ENCODE measurements around the gene ZPBP2.
"Not testable (repeated sequence)": the region's sequence is repeated elsewhere in the genome, so short reads cannot be mapped to it uniquely, and the experiment has no call there.

Gene ZPBP2

GRCh38 chr17:39854909-39855308, 13.1 kb upstream of the ZPBP2 start:
- in situ Hi-C loops (cut with HindIII; ENCODE audit: low sequenced_read_pairs), result no loop called here

- in situ Hi-C loops (cut with HindIII; ENCODE audit: low sequenced_read_pairs), result not testable (repeated sequence)
Measured at GRCh38 chr17:39855911-39856649, 11.9 kb upstream of the ZPBP2 start.

DNA sequence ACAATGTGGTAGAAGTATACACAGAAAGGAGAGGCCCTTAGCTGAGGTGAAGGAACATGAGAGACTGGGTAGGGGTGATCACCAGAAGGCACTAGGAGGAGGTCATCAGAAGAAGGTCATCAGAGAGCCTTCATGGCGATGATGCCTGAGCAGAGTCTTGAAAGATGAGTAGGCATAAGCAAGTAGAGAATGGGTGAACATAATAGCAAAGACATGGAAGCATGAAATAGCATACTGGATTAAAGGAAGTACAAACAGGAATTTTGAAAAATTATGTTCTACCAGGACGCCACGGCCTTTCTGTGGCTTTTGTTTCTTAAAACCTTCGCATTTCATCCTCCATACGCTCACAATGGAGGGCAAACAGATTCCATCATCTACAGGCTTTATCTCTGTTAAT, 6.8 kb upstream of the ZPBP2 start:
- in situ Hi-C loops (cut with HindIII; ENCODE audit: low sequenced_read_pairs), result no loop called here

DNA sequence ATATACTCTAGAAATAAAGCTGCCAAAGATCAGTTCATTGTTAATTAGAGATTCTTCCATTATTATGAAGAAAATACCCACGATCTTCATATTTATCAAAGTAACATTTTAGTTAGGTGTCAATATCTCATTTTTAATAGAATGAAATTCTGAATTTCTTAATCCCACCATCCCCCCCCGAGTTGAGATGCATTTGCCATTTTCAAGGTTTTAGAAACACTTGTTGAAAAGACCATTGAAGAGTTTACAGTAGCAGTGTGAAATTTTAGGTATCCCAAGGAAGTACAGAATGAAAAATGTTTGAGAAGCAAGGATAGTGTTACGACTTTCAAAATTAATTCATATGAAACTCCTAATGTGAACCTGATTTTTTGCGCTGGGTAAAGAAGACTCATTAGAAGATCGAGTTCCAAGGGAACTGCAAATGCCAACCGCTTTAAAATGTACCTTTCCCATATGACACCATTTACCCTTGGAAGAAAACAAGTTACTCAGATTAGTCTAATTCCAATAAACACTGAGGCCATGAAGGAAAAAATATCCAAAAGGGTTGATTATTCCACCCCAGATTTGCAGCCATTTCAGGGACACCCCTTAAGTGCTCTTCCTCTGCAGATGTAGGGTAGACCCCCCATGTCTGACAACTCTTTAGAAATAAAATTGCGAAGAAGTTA, 4.6 kb upstream of the ZPBP2 start:
- in situ Hi-C loops (cut with HindIII; ENCODE audit: low sequenced_read_pairs), result no loop called here

DNA sequence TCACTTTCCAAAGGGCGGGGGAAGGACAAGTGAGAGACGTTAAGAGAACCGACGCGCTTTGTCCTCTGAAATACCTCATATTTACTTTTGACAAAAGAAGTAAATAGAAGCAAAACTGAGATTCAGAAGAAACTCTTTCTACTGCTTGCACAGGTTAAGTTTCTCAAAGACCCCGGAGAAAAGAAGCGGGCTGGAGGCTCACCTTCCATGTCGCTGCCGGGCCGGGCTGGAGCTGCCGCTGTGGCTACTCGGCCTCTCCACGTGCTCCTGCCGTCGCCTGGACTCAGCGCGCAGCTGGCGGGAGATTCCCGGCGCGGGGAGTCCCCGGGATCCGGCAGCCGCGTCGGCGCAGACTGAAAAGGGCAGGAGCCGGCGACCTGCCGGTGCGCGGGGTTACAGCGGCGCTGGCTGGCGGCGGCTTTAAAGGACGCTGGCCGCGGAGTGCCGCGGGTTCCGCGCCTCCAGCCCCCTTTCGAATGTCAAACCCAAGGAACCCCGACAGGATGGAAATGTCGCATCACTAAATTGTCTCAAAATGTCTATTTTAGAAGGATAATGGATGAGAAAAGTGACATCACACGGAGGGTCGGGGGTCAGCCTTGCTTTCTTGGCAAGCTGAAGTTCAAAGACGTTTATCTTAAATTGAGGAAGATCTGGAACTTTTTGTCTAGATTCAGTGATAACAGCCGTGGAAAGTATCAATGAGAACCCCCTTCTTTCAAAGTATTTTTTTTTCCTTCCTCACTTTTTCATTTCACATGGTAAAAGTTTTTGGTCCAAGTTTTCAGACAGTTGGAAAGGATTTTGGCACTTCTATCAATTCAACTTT, 3.9 kb upstream of the ZPBP2 start, which contains the start of gene IKZF3:
TSS of gene IKZF3 (minus strand) at position 395 of the 829 bp plus-strand sequence. CDS start at position 209, 186 bp downstream.
- in situ Hi-C loops (cut with HindIII; ENCODE audit: low sequenced_read_pairs), result no loop called here

DNA sequence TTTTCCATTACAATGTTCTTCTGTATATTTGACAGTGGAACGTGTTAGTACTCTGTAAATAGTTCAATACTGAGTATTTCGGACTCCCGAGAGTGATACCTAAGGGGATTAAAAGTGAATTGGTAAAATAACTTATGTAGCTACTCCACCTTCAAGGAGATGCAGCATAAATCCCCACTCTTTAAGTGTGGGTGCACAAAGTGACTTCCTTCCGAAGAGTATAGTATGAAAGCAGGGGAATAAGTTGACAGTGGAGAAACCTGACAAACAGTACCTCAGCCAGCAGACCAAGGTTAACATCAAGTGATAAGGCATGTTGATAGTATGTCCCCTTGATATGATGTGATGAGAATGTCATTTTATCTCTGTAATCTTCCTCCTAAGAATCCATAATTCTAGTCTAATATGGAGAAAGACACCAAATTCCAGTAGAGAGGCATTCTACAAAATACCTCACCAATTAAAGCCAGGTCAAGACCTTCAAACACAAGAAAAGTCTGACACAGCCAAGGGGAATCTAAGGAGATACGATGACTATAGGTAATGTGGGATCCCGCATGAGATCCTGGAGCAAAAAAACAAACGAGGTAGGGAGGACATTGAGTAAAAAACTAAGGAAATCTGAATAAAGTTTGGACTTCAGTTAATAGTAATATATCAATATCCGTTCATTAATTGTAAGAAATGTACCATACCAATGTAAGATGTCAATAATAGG, 1.8 kb upstream of the ZPBP2 start:
- in situ Hi-C loops (cut with HindIII; ENCODE audit: low sequenced_read_pairs), result no loop called here

DNA sequence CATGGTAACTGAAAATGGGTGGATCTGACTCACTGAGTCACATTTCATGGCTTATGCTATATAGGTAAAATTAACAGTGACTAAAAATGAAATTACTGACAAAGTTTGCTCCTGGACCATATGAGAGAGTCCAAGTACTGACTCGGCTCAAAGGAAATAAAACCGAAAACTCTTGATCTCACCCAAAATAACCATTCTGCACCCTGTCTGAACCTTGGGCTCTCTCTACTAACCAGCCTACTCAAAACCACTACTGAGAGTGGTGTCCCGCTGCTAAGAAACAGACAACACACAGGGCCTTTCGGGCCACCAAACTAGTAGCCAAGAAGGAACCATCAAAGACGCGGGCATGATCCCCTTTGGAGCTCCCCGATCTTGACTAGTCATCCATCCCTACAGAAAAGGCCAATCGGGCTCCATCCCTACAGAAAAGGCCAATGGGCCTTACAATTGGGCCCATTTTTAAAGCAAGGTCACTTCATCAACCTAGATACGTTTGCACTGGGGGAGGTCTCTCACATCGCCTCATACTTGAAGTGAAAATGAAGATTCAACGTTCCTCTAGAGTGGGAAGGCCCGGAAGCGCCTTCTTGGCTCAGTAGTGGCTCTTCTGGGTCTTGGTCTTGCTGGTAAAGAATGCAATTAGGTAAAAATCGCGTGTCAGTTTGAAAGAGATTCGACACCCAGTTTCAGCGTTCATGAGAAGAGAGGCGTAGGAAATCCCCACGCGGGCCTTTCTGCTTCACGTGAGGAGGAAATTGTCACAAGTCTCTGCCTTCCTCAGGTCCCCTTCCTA, 720 bp upstream of the ZPBP2 start:
- in situ Hi-C loops (cut with HindIII; ENCODE audit: low sequenced_read_pairs), result no loop called here

DNA sequence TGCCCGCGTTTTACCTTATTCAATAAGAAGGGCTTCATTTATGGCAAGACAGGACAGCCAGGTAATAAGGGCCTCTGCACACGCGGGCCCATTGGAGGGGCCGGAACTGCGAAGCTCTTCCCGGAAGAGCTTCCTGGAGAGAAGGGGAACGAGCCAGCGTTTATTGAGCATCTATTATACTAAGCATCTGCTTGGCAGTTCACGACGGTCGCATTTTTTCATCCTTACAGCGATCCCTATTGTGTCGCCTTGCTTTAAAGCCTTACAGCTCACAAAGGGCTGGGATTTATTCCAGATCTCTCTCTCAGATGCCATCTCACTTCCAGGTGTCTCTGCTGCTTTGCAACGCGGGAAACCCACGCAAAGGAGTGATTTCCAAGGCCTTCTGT, 546 bp downstream of the ZPBP2 start:
- in situ Hi-C loops (cut with HindIII; ENCODE audit: low sequenced_read_pairs), result no loop called here

GRCh38 chr17:39870776-39871175, 2.8 kb downstream of the ZPBP2 start:
- in situ Hi-C loops (cut with HindIII; ENCODE audit: low sequenced_read_pairs), result no loop called here

DNA sequence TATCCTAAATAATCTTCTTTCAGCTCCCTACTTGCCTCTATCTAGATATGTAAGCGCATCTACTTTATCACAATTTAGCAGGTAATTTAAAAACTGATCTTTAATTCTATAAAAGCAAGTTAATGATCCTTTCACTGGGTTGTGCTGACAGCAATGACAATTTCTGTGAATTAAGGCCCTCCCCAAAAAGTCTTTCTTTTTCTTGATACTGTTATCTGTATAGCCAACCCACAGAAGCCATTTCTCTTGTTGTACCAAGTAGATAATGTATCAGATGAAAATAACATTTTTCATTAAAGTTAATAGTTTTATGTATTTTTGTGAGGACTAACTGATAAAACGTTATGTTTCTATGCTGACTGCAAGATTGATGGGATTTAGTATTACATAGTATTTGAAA, 3.8 kb downstream of the ZPBP2 start:
- in situ Hi-C loops (cut with HindIII; ENCODE audit: low sequenced_read_pairs), result no loop called here

GRCh38 chr17:39872751-39873150, 4.7 kb downstream of the ZPBP2 start:
- in situ Hi-C loops (cut with HindIII; ENCODE audit: low sequenced_read_pairs), result no loop called here

DNA sequence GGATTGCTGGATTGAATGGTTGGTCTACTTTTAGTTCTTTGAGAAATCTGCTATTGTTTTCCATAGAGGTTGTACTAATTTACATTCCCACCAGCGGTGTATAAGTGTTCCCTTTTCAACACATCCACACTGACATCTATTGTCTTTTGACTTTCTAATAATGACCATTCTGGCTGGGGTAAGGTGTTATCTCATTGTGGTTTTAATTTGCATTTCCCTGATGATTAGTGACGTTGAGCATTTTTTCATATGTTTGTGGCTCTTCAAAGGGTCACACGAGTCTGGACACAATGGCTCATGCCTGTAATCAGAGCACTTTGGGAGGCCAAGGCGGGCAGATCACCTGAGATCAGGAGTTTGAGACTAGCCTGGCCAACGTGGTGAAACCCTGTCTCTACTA, 18.1 kb downstream of the ZPBP2 start:
- in situ Hi-C loops (cut with HindIII; ENCODE audit: low sequenced_read_pairs), result not testable (repeated sequence)

DNA sequence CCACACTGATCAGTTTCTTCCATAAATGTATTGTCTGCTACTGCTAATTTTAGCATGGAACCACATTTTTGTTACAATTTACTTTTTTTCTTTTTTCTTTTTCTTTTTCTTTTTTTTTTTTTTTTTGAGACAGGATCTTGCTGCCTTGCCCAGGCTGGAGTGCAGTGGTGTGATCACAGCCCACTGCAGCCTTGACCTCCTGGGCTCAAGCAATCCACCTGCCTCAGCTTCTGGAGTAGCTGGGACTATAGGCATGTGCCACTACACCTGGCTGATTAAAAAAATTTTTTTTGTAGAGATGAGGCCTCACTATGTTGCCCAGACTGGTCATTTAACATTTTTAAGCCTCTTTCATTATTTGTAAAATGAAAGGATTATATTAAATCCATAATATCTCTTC, 19.1 kb downstream of the ZPBP2 start:
- in situ Hi-C loops (cut with HindIII; ENCODE audit: low sequenced_read_pairs), result no loop called here

DNA sequence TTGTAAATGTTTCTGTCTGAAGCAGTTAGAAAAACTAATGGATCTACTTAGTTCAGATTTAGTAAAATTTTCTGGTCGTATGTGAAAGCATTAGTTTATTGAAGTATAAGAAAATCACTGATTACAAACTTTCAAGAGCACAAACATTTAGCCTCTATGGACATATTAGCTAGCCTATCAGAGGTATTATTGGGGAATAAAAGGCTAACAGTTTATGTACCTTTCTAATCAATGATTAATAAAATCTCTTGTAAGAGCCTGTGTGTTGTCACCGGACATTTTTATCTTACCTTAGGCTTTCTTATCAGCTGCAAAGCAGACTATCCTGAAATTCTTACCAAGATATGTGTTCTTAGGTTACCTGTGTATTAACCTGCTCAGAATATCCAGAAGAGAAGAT, 21.2 kb downstream of the ZPBP2 start:
- in situ Hi-C loops (cut with HindIII; ENCODE audit: low sequenced_read_pairs), result no loop called here

DNA sequence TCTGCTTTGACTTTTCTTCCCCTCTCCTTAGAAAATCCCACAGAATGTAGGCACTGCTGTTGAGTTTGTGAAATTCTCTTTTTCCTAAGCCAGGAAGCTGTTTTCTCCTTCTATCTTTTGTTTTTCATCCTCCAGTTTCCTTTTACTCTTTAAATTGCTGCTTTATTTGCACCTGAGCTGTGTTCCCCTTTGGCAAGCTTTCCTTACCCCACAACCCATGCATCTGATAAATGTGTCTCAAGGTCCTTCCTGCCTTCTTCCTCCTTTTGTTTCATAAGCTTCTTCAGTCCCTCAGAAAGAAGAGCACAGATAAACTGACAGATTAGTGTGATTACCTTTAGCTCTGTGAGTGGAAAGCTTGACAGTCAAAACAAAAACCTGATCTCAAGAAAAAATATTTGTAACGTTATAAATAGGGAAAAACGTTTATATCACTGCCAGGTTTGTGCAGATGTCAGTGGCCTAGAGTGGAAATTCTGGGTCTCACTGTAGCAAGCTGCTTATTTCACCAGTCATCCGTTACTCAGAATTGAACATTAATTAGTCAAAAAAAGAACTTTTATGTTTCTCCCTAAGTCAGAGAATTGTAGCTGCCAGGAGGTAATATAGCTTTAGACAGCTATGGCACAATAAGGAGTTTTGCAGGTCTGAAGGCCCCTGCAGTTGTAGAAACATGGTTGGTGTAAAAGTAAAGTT, 26.8 kb downstream of the ZPBP2 start:
- in situ Hi-C loops (cut with HindIII; ENCODE audit: low sequenced_read_pairs), result no loop called here

DNA sequence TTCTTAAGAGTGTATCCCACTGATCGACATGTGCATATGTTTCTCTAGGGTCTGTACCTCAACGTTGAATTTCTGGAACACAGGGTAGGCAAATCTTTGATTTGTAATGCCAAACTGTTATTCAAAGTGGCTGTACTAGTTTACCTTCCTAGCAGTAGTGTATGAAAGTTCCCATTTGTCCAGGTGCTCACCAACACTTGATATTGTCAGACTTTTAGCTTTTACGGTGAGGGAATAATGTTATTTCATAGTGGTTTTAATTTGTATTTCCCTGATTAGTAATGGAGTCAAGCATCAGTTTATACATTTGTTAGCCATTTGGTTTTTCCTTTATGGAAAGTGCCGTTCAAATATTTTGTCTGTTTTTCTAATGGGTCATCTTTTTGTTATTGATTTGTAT, 30.1 kb downstream of the ZPBP2 start:
- in situ Hi-C loops (cut with HindIII; ENCODE audit: low sequenced_read_pairs), result no loop called here

- in situ Hi-C loops (cut with HindIII; ENCODE audit: low sequenced_read_pairs), result no loop called here
Measured at GRCh38 chr17:39899215-39899614, 31.2 kb downstream of the ZPBP2 start.

DNA sequence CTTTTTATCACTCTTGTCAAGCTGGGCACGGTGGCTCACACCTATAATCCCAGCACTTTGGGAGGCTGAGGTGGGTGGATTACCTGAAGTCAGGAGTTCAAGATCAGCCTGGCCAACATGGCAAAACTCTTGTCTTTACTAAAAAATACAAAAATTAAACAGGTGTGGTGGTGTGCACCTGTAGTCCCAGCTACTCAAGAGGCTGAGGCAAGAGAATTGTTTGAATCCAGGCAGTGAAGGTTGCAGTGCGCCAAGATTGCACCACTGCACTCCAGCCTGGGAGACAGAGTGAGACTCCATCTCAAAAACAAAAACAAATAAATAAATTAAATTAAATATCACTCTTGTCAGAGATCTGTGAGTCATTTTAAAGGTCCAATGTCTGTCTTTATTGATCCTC, 34.0 kb downstream of the ZPBP2 start:
- in situ Hi-C loops (cut with HindIII; ENCODE audit: low sequenced_read_pairs), result not testable (repeated sequence)

DNA sequence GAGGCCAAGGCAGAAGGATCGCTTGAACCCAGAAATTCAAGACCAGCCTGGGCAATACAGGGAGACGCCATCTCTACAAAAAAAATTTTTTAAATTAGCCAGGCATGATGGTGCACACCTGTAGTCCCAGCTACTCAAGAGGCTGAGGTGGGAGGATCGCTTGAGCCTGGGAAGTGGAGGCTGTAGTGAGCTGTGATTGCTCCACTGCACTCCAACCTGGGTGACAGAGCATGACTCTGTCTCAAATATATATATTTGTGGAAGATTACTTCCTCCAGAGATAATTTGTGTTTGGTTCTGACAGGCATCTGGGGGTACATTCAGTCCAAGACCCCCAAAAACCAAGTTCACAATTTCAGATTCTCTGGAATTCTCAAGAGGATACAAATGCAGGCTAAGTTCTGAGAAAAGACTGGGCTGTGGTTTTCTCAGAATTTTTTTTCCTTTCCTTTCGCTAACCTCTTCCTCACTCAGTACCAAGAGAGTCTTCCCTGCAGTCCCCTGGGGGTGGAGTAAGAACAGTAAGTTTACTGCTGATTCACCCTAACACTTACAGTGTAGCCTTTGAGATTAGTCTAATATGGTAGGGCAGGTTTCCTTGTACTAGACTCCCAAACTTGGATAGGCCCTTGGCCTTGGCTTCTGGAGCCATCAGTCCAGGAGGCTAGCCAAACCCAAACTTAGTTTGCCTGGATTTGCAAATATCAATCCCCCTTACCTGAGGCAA, 35.3 kb downstream of the ZPBP2 start:
- in situ Hi-C loops (cut with HindIII; ENCODE audit: low sequenced_read_pairs), result no loop called here
